Skeletal muscle satellite cell (primary cell): Measurements from ENCODE around the gene ATAD3A.

Source experiments
- H3K27me3 ChIP-seq: 2 replicates; pipeline ENCODE4 v1.7.0; 2013; ENCODE audit warnings: low read length; ENCODE audit not compliant: control insufficient read depth, insufficient read depth
- H3K36me3 ChIP-seq: 2 replicates; pipeline ENCODE4 v1.7.0; 2013; ENCODE audit warnings: mild to moderate bottlenecking, control low read depth, low read length; ENCODE audit not compliant: insufficient read depth
- H3K4me1 ChIP-seq: 2 replicates; pipeline ENCODE4 v1.7.0; 2013; ENCODE audit warnings: low read length; ENCODE audit not compliant: control insufficient read depth, insufficient read depth
- H3K4me2 ChIP-seq: 2 replicates; pipeline ENCODE4 v1.7.0; 2013; ENCODE audit warnings: mild to moderate bottlenecking, low read length
- H3K4me3 ChIP-seq: 2 replicates; pipeline ENCODE4 v1.7.0; 2013; ENCODE audit warnings: low read length
- H3K9ac ChIP-seq: 2 replicates; pipeline ENCODE4 v1.7.0; 2013; ENCODE audit warnings: mild to moderate bottlenecking, low read depth, low read length, moderate library complexity
- H3K9me3 ChIP-seq: replicated peaks from 2 replicates; pipeline ENCODE4 v1.7.0; 2013; ENCODE audit warnings: mild to moderate bottlenecking, control low read depth, low read length

ATAD3A gene

DNA sequence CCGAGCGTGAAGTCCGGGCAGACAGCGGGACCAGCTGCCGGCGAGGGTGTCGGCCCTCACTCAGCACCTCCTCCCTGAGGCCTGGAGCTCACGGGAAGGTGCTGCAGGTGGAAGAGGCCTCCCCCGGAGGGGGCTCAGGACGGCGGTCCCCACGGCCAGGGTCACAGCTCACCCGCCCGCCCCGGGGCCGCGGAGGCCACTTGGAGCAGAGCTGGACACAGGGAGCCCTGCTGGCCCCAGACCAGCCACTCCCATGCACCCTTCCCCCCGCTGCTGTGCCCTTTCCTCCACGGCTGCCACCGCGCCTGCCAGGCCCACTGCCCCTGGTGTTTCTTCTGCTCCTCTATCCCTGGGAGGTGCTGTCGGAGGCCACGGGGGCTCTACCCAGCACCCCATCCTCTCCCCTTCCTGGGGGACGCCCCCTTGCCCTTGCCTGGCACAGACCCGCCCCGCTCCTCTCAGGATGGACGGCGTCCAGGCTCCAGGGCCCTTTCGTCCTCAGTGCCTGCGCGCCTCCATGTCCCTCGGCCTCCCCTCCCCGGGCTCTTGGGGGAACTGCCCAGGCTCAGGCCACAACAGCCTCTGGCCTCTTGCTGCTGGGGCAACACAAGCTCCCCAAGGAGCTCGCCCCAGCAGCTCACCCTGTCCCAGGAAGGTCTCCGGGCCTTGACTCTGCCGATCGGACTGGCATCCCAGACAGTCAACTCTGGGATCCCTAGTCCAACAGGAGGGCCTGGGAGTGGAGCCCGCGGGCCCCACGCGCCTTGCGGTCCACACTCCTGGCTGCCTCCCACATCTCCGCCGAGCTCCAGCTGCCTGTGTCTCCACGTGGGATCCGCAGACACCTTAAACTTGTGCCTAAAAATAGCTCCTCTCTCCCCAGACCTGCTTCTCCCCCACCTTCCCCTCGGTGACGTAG, 24.3 kb downstream of the ATAD3A start:
- no peak overlapping the region for H3K4me3 ChIP-seq
- H3K9ac ChIP-seq: no peak overlapping the region
- peaks cover 5% of the 10 kb centered on the region for H3K4me1 ChIP-seq
- peaks cover 3% of the 10 kb centered on the region for H3K9me3 ChIP-seq
- H3K27me3 ChIP-seq: no peaks in the 10 kb centered on the region
- peaks cover 16% of the 10 kb centered on the region for H3K36me3 ChIP-seq
- H3K4me2 ChIP-seq: no peak overlapping the region

DNA sequence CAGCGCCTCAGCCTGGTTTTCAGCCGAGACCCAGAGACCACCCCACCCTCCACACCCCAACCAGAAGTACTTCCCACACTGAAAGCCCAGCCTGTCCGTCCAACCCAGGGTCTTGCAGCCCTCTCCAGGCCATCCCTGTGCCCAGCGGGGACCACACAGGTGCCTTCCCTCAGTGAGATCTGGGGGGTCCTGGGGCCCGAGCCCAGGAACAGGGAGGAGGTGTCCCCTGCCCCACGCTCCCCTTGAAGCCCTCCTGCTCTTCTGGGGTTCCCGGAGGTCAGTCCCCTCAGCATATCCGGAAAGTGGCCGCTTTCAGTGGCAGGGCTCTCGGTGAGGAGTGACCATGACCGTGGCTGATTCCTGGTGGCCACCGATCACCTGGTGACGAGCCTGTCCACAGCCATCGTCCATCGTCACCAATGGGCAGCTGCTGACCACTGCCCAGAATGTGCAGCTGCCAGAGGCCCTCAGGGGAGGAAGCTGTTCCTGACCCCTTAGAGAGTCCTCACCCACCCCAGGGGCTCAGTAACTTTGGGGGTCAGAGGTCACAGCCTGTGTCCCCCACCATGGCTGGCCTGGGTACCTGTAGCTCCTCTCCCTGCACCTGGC, 25.1 kb downstream of the ATAD3A start:
- Histone ChIP-seq H3K4me3 (no peak overlapping the region), H3K4me1 (peaks cover 5% of the 10 kb centered on the region), H3K36me3 (peaks cover 23% of the 10 kb centered on the region), H3K4me2 (no peak overlapping the region), H3K9me3 (no peaks in the 10 kb centered on the region), H3K9ac (no peak overlapping the region), H3K27me3 (no peaks in the 10 kb centered on the region)

DNA sequence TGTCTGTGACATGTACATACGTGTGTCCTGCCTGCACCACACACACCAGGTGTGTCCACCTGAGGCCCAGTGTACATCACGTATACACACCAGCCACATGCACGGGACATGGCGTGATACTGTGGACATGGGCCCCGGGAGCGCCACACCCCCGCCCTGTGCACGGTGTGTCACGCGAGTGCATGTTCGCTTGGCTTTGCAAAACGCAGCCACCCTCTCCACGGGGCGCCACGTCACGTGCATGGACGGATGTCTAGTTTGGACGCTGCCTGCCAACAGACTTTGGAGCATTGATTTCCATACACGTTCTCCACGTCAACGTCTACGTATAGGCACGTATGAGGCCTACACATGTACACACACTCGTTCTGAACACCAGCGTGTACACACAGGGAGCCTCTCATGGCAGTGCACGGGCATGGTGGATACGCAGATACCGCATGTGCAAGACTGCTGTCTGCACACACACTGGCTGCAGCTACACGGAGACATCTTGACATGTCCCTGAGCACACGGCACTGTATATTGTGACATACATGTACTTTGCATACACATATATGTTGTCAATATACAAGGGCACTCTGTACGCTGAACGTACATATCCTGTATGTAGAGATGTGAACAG, 25.8 kb downstream of the ATAD3A start:
- Histone ChIP-seq H3K27me3 (no peaks in the 10 kb centered on the region), H3K4me3 (no peak overlapping the region), H3K9me3 (no peaks in the 10 kb centered on the region), H3K9ac (no peak overlapping the region), H3K4me2 (no peak overlapping the region), H3K4me1 (peaks cover 5% of the 10 kb centered on the region), H3K36me3 (peaks cover 28% of the 10 kb centered on the region)

DNA sequence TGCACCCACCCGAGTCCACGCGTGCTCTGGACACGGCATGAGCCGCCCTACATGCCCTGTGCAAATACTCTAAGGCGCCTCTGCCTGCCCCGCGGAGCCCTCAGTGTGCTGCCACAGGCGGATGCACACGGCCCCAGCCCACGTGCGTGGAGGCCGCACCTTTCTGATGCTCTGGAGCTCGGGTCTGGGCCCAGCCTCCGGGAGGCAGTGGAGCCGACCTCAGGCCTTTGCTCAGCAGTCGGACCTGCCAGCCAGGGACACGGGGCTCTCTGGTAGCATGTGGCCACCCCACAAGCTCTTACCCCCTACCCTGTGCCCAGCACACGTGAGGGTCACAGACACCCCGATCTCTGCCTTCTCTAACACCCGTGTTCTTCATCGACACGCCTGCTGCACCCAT, 26.4 kb downstream of the ATAD3A start:
- no peak overlapping the region for H3K4me2 ChIP-seq
- H3K4me3 ChIP-seq: no peak overlapping the region
- no peak overlapping the region for H3K9ac ChIP-seq
- no peaks in the 10 kb centered on the region for H3K9me3 ChIP-seq
- H3K36me3 ChIP-seq: peaks cover 34% of the 10 kb centered on the region
- peaks cover 5% of the 10 kb centered on the region for H3K4me1 ChIP-seq
- no peaks in the 10 kb centered on the region for H3K27me3 ChIP-seq

DNA sequence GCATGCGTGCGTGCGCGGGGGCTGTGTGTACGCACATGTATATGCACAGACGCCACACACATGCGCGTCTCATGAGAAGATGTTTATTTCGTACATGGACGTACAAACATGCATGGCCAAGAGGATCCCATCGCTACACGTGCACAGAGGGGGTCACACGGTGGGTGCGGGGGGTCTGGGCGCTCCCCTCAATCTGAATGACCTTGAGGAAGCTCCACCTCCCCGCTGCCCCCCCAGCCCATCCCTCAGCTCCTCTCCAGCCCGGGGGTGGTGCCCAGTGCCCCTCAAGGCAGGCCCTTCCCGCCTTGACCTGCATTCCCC, 27.0 kb downstream of the ATAD3A start:
- Histone ChIP-seq H3K4me3 (peak overlapping the region; percentile 58), H3K27me3 (no peaks in the 10 kb centered on the region), H3K9ac (no peak overlapping the region), H3K4me1 (peaks cover 5% of the 10 kb centered on the region), H3K9me3 (no peaks in the 10 kb centered on the region), H3K4me2 (peak overlapping the region; percentile 74), H3K36me3 (peaks cover 34% of the 10 kb centered on the region)

DNA sequence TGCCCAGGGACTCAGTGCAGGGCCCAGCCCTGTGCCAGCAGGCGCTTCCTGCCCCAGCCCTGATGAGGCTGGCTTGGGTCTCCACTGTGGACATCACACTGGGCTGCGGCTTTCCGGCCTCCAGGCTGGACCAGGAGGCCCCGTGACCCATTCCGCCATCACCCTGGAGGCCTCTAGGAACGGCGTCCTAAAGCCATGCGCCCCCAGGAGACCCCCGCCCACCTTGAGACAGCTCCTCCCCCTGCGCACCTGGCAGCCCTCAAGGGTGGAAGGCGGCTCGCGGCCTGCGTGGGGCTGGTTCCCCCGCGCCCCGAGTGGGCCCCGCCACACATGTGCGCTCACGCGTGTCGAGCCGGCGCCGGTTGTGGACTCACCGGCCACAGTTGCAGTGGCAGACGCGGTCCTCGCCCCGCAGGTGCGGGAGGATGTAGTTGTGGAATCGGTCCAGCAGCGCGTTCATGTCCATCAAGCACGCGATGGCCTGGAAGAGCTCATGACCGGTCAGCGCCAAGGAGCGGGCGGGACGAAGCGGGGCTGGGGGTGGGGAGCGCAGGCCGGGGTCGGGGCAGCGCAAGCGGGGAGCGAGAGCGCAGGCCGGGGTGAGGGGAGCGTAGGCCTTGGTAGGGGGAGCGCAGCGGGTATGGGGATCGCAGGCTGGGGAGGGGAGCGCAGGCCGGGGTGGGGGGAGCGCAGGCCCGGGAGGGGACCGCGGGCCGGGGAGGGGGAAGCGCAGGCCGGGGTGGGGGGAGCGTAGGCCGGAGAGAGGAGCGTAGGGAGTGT, 27.5 kb downstream of the ATAD3A start:
- Histone ChIP-seq H3K4me3 (peak overlapping the region; percentile 58), H3K9ac (no peak overlapping the region)

DNA sequence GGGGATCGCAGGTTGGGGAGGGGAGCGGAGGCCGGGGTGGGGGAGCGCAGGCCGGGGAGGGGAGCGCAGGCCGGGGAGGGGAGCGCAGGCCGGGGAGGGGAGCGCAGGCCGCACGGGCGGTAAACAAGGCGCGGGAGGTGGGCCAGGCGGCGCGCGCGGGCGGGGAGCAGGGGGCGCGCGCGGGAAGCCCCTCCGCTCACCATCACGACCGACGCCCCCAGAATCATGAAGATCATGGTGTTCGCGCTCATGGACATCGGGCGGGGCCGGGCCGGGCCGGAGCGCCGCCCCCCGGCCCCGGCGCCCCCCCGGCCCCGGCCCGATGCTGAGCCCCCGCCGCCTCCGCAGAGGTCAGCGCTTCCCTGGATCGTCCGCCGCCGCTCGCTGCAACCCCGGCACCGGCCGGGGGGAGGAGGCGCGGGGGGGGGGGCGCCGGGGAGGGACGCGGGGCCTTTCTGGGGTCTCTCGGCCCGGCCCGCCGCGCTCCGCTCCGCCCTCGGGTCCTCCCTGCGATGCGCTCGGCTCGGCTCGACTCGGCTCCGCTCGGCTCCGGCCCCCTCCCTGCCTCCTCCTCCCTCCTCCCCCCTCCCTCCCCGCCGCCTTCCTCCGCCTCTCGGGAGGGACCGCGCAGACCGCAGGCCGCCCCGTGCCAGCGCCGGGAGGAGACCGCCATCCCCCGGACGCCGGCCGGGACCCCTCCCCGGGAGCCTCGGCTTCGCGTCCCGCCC, 28.3 kb downstream of the ATAD3A start, which contains the start of gene TMEM240:
Gene TMEM240, minus strand, starts transcription at position 535 of the 728 bp plus-strand sequence. Its CDS starts 278 bp downstream, at position 257.
- peaks cover 5% of the 10 kb centered on the region for H3K4me1 ChIP-seq
- peaks cover 34% of the 10 kb centered on the region for H3K36me3 ChIP-seq
- peak within 1 kb of the TSS; percentile 60 for H3K9ac ChIP-seq
- H3K4me2 ChIP-seq: peak within 1 kb of the TSS; percentile 78
- H3K27me3 ChIP-seq: no peaks in the 10 kb centered on the region
- no peaks in the 10 kb centered on the region for H3K9me3 ChIP-seq
- peak within 1 kb of the TSS; percentile 58 for H3K4me3 ChIP-seq

More for the DNA sequence above, 27.5 kb downstream of the ATAD3A start:
- Histone ChIP-seq H3K27me3 (no peaks in the 10 kb centered on the region), H3K4me1 (peaks cover 5% of the 10 kb centered on the region), H3K4me2 (peak overlapping the region; percentile 74), H3K36me3 (peaks cover 34% of the 10 kb centered on the region), H3K9me3 (no peaks in the 10 kb centered on the region)

DNA sequence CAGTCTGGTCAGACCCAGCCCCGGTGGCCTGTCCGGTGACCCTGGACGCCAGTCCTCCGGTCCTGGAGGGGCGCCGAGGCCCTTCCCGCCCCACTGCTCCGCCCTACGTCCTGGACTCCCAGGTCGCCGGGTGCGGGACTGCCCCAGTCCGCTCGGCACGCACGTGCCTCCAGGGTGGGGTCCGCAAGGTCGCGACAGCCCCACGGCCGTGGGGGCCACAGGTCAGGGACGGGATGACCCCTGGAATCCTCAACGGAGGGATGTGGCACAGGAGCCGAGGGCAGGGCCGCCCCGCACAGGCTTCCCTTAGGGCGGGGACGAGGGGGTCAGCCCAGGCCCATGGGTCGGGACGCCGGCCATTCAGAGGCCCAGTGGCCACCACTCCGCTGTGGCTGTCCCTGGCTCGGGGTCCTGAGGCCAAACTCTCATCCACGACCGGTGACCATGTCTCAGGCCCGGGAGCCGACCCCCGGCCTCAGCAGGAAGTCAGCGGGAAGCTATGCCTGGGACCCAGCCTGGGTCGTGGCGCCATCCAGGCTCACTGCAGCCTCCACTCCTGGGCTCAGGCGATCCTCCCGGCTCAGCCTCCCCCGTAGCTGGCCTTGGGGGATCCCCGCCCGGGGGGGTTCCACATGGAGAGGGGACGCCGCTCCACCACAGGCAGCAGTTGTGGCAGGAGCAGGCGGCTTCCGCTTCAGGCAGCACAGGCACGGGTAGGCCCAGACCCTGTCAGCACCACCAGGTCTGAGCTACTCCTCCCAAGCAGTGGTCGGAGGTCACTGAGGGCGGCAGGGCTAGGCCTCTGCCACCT, 29.1 kb downstream of the ATAD3A start:
- Histone ChIP-seq H3K9ac (peak overlapping the region; percentile 60), H3K4me1 (peaks cover 5% of the 10 kb centered on the region), H3K9me3 (no peaks in the 10 kb centered on the region), H3K27me3 (no peaks in the 10 kb centered on the region), H3K4me3 (peak overlapping the region; percentile 39), H3K4me2 (peak overlapping the region; percentile 78), H3K36me3 (peaks cover 38% of the 10 kb centered on the region)

DNA sequence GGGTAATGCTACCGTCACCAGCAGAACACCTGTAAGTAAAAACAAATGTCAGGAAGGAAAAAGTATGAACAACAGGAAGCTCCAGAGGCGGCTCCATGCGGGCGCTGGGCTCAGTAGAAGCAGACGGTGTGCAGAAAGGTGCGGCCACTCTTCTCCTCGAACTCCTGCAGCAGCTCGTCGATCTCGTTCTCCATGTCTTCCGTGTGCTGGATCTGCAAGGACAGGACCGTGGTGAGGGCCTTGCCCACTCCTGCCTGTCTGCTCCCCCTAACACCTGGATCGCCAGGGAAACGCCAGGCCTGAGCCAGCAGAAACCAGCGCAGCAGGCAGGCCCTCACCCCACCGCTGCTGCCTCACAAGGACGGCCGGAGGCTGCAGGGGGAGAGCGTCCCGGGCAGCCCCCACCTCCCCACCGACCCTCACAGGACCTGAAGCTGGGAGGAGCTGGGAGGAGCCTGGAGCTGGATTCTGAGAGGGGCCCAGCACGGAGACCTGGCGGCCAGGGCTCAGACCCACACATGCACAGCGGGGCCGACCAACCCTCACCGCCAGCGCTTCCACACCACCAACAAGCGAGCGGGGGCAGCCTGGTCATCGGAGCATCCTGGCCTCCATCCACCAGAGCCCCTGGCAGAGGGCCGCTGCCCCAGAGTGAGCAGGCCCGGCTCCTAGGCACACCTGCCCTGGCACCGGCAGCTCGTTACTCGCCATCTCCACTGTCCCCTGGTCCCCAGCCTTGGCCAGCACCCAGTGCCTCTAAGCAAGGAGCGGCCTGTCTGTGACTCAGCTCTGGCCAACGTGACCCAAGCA, 30.2 kb downstream of the ATAD3A start:
- peaks cover 42% of the 10 kb centered on the region for H3K36me3 ChIP-seq
- no peak overlapping the region for H3K9ac ChIP-seq
- H3K4me1 ChIP-seq: peaks cover 5% of the 10 kb centered on the region
- H3K4me3 ChIP-seq: no peak overlapping the region
- H3K27me3 ChIP-seq: no peaks in the 10 kb centered on the region
- H3K9me3 ChIP-seq: no peaks in the 10 kb centered on the region
- H3K4me2 ChIP-seq: no peak overlapping the region
